Loucy (cell line): ENCODE results near the gene ADAM23.

Source experiments
- EZH2phosphoT487 ChIP-seq: fragments of 200-600 bp; IDR thresholded peaks from 2 replicates; pipeline ENCODE4 v1.6.1; 2018; ENCODE audit warnings: antibody characterized with exemption, mild to moderate bottlenecking, moderate library complexity, borderline replicate concordance
- TF ChIP-seq, protein P1 (sequence below): fragments of 200-600 bp; sonication (generic); conservative IDR thresholded peaks from 2 replicates; pipeline ENCODE4 v1.5.1; 2014; ENCODE audit warnings: mild to moderate bottlenecking, antibody characterized with exemption, low read length

DNA sequence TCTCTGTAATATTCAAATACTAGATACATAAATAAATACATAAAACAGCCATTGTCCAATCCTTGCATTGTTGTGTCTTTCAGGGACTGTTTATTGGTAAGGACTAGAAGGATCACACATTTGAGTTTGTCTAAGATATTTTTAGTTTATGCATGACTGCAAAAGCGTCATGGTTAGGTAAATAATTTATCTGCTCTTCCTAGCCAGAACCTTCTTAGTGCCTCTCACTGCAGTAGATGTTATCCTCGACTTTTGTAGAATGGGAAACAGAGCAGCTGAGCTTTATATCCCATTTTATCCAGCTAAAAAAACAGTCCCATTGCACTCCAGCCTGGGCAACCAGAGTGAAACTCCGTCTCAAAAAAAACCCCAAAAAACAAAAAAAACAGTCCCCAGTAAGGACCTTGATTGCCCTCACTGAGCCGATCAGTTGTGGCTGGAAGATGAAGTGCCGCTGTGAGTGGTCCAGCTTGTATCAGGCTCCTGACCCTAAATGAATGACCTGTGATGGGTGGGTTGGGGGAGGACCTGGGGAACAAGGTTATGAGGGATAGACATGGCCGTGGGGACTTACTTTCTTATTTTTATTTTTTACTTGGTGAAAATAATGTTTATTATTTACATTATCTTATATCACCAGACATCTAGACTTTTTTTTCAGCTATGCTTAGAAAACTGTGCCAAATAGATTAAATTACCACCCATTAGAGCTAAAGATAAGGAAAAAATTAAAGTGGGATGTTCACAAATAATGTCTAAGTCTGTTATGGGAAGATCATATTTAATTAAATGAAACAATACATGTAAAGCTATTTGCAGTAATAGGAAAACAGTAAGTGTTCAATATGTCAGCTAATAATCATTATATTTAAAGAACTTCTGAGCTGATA lies 10.9 kb upstream of the ADAM23 start:
- TF ChIP-seq, protein P1, sequence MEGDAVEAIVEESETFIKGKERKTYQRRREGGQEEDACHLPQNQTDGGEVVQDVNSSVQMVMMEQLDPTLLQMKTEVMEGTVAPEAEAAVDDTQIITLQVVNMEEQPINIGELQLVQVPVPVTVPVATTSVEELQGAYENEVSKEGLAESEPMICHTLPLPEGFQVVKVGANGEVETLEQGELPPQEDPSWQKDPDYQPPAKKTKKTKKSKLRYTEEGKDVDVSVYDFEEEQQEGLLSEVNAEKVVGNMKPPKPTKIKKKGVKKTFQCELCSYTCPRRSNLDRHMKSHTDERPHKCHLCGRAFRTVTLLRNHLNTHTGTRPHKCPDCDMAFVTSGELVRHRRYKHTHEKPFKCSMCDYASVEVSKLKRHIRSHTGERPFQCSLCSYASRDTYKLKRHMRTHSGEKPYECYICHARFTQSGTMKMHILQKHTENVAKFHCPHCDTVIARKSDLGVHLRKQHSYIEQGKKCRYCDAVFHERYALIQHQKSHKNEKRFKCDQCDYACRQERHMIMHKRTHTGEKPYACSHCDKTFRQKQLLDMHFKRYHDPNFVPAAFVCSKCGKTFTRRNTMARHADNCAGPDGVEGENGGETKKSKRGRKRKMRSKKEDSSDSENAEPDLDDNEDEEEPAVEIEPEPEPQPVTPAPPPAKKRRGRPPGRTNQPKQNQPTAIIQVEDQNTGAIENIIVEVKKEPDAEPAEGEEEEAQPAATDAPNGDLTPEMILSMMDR, result no peak
- TF ChIP-seq EZH2phosphoT487, result no peak
